HG03280 (cell line): Measurements from ENCODE around the gene NCEH1.
A peak's percentile ranks its signal among the peaks of the same experiment; 100 is the strongest.

Source experiments
- ATAC-seq: cut with Tn5 transposase; IDR thresholded peaks from one replicate; pipeline ENCODE4 v1.9.1; 2021; ENCODE audit warnings: mild to moderate bottlenecking, moderate library complexity; ENCODE audit not compliant: unreplicated experiment

NCEH1 gene

DNA sequence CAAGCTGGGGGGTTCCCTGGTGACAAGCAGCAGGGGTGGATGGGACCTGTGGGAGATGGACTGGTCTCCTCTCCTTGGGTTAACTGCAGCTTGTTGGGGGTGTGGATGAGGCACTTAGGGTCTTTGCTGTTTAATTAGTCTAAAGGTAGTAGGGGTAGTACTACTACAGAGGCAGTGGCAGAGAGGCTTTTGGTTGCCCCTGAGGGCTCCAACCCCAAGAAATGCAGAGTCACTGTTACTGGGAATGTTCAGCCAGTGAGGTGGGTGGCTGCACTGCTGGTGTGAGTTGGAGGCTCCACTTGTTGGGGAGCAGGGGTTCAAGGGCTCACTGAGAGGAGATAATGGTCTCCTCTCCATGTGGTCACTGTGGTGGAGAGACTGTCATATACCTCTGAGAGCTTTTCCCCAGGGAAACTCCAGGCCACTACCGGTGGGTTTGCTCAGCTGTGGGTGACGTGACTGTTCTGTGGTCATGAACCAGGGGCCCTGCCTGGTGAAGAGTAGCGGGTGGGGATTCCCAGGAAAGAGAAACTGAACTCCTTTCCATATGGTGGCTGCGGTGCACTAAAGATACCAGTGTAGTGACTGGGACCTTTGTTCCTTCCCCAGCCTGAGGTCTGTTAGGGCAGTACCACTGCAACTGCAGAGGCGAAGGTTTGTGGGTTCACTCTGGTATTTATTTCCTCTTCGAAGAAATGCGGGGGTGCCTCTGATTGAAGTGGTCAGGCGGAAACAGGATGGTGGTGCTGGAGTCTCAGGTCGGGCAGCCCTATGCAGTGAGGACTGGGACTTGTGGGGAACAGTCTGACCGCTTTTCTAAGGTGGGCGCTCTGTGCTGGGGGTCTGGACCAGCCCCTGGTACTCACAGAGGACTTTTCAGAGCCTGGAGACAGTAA, 118.7 kb downstream of the NCEH1 start:
- peak; percentile 75 for ATAC-seq

DNA sequence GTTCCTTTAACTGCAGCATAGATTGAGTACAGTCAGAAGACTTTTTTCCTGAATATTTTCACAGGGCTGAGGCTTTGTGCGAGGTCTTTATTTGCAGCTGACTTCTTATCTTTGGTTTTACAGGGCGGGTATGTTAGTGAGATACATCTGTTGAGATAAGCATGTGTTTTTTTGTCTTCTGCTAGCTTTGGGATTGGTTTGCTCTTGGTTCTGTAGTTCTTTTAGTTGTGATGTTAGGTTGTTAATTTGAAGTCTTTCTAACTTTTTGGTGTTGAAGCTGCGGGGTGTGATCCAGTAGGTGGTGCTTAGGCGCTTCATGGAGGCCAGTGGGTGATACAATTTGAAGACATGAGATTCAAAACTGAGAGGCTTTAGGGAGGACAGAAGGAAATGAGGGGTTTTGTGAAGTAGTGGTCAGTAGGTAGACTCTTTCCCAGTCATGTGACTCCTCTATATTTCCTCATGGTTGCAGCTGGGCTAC, 119.7 kb downstream of the NCEH1 start:
- ATAC-seq, result no peak

DNA sequence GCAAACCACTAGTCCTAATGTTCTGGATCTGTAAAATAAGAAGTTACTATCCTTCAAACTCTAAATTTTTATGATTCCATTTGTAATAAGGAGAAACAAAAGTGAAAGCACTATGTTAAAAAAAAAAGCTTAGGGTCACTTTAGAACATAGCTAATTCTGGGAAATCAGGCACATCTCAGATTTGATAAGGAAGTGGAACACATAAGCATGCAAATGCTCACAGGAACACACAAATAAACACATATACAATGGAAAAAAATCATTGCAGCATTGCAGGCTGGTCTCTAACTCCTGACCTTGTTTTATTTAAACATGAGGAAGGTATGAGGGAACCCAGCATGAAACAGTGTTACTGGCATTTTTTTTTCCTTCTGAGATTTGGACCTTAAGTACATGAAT, 124.4 kb downstream of the NCEH1 start:
- no peak for ATAC-seq

DNA sequence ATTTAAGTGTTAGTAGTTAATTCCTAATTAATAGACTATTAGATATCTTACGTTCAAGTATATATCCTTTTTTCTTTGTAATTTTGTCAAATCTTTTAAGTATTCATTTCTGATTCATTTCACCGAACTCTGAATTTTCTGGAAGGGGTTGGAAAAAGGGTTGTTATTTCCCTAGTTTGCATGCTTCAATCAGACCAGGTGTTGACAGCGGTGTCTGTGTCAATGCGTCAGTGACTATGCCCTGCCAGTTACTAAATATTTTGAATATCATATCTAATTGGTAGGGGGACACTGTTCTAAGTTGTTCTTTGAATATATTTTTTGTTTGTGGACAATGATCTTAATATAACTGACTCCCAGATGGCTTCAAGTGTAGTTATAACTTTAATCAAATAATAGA, 124.9 kb downstream of the NCEH1 start:
- no peak for ATAC-seq

DNA sequence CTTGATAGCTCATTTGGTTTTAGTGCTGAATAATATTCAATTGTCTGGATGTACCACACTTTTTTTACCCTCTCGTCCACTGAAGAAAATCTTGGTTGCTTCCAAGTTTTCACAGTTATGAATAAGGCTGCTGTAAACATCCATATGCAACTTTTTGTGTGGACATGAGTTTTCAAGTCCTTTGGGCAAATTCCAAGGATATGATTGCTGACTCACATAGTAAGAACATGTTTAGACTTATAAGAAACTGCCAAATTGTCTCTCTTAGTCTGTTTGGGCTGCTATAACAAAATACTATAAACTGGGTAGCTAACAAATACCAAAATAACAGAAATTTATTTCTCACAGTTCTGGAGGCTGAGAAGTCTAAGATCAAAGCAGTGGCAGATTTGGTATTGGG, 128.2 kb downstream of the NCEH1 start:
- no peak for ATAC-seq

DNA sequence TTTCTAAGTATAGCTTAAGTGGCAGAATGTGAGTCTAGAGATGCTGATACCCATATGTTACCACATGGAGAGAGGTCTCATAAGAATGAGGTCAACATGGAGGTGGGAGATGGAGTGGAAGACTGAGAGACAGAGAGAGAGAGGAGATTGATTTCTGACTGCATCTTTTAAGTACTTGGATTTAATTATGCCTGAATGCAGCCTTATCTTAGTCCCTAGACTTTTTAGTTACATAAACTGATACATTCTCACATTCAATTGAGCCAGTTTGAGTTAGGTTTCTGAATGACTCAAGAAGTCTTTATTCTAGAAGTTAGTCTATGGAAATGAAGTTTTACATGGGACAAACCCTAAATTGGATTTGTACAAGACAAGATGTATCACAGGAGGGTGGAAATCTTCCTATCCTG, 129.1 kb downstream of the NCEH1 start:
- ATAC-seq, result no peak

DNA sequence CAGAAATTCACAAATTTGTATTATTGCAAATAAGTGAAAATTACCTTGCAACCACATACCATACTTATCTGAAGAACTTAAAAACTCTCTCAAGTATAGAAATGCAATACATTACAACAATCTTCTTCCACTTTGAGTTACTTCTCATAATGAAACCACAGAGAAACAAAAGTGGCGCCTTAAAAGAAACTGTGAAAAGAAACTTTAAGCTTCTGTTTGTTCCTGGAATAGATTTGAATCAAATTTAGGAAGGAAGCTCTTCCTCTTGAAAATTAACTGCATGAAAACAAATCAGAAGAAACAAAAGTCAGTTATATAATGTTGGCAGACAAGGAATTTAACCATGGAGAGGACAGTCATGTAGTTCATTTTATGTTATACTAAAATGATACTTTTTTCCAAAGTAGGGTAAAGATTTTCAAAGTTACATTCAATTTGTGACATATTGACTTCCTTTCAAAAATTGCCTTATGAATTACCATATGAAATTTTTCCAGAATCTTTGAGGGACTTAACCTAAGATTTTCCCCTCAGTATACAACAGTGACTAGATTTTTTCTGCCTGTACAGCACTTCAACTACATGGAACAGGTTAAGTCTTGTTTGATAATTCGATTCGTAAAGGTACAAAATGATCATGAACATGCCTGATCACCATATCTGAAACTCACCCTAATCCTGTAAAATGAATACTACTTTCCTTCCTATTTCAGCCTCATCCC, 130.0 kb downstream of the NCEH1 start:
- ATAC-seq, result peak; percentile 76
